ENCODE data around the gene PIWIL1.

Gene PIWIL1

DNA sequence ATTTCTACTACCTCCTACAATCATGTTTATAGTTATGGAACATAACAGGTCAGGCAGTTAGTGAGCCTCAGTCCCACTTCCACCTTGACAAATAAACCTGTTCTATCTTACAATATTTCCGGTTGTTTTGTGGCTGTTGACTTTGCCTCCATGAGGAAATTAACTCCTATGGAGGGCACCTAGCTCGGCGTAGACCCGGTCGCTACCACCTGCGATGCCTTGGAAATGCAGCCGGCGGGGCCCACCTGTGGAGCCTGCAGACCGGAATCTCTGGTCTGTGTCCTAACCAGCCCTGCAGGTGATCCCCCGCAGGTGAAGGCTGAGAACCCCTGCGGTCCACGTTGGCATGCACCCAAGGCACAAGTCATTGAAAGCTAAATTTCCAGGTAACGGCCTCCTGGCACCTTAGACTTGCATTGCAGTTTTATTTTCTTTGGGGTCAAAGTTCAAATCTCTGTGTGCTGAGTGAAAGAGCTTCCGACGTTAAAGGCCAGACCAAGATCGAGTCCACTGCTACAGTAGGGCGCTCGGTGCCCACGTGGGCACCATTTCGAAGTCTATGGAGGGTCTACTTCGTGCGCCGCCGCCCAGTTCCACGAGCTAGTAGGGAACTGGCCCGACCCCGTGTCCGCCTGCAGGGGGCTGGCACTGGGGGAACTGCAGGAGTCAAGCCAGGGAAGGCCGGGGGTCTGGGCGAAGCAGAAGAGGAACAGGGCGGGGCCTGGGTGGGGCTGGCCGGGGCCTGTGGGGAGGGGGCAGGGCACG lies 782 bp upstream of the PIWIL1 start:
- no peak for DNase-seq (ENCODE audit: low read depth in 2 of 2)

DNA sequence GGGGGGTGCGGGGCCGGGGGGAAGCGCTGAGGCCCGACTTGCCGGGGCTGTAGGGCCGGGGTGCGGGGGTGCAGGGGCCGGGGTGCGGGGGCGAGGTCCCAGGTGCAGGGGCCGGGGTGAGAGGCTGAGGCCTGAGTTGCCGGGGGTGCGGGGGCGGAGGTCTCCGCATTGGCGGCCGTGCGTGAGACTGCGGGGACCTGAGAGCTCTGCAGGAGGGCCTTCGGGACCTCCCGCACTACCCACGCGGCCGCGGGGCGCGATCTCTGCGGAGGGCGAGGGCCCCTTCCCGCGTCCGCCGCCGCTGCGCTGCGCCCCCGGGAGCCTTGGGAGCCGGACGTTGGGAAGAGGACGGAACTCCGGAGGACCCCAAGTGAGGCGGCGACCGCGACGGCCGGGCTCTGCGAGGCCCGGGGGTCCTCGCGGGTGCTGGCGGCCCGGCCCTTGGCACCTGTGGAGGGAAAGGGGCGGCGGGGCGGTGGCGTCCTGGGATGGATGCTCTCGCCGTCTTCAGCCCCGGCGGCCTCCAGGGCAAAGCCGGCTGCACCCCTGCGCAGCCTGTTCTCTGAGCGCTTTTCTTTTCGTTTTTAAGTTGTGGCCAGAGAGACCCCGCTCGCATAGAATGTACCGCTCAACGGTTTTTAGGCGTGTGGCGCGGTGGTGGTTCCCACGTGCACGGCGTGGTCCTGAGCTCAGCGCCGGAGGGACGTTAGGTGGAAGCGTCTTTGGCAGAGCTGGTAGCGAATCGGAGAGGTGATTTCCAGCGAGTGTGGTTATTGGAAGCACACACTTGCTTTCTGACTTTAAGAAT lies 1.3 kb downstream of the PIWIL1 start:
- DNase-seq (ENCODE audit: low read depth in 2 of 2), result no peak

DNA sequence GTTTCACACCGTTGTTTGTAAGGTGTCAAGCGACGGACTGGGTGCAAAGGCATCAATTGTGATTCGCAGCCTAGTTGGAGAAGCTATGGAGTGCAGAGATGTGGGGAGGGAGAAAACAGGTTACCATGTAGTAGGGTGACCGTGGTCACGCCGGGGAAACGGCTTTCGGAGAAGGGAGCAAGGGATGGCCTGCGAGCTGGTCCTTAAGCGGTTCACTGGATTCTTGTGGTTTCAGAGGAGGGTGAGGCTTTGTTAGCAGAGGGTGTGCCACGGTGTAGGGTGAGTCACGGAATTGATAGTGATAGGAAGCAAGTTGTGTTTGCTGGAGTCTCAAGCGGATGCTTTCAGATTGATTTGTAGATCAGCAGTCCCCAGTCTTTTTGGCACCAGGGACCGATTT lies 2.3 kb downstream of the PIWIL1 start:
- no peak for DNase-seq (ENCODE audit: low read depth in 2 of 2)

DNA sequence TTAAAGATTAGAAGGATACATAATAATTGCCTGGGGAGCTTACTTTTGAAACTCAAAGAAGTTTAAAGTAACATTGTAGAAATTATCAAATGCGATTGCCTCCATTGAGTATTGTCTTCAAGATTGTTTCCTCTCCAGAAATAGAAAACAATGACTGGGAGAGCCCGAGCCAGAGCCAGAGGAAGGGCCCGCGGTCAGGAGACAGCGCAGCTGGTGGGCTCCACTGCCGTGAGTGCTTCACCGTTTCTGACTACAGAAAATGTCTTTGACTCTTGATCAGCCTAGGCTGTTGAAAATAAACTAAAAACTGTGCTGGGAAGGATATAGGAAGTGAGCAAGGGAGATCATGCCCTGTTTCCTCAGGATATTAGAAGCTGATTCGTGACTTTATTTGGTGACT lies 4.8 kb downstream of the PIWIL1 start:
- no peak for DNase-seq (ENCODE audit: low read depth in 2 of 2)

DNA sequence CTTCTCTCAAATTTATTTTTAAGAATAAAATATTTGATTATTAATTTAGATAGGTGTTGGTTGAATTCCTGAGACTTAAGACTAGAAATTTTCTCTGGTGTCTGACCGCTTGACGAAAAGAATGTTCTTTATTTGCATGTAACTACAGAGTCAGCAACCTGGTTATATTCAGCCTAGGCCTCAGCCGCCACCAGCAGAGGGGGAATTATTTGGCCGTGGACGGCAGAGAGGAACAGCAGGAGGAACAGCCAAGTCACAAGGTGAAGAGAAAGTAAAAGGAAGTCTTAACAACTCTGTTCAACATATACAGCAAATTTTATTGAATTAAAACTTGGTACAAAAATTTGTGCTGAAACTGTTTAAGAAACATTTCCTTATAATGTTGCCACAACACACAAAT lies 5.2 kb downstream of the PIWIL1 start:
- DNase-seq (ENCODE audit: low read depth in 2 of 2), result no peak

DNA sequence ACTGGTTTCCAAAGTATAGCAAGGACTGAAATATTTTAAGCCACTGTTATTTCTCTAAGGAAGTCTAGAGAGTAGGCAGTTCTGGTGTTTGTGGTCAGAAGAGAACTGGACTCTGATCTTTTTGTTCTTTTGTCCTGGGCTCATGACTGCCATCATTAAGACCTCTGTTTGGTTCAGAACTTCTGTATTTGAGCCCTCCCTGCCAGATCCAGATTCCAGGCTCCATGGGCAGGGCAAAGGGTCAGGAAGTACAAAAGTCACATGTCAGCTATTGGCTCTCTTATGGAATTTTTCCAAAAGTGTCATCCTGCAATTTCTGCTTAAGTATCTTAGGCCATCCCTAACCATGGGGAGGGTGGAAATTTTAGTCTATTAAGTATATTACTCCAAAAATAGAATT lies 6.8 kb downstream of the PIWIL1 start:
- no peak for DNase-seq (ENCODE audit: low read depth in 2 of 2)

DNA sequence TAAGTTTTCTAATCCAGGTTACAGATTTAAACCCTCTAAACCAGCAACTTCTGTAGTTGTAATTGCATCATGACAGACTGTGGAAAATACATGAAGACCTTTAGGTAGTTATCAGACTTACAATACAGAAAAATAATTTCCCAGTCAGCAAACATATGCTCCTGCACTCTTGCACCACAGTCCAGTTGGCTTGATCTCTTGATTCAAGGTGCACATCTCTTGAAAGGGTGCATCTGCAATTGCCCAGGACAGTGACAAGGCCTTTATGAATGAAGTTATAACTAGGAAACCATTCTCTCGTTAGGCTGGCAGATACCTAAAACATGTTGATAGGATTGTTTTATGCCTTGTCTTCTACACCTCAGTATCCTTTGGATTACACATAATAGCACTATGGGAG lies 7.6 kb downstream of the PIWIL1 start:
- no peak for DNase-seq (ENCODE audit: low read depth in 2 of 2)

DNA sequence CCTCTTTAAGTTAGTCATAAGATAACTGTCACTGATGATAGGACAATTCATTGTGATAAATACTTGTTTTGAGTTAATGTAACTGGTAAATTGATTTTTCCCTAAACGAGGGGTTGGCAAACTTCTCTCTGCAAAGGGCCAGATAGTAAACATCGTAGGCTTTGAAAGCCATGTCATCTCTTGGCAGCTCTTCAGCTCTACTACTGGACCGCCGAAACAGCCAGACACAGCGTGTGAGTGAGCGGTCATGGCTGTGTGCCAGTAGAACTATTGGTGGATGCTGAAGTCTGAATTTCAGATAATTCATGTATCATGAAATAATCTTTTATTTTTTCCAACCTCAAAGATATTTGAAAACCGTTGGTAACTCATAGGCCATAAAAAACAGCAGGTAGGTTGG lies 9.9 kb downstream of the PIWIL1 start:
- no peak for DNase-seq (ENCODE audit: low read depth in 2 of 2)

DNA sequence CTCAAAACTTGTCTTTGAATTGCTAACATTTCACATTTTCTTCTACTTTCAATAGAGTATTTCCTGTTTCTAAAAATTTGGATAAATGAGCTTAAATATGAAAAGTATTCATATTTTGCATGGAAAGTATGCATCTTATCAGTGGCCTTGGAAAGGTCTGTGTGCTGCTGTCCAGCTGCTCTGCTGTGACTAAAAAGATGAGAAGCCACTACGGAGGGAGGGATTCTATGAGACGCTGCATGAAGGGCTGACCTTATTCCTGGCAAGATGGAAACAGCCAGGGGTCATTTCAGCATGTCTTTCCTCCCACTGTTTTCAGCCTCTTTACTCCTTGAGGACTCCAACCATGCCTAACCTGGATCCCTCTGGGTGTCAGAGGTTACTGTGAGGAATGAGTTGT lies 13.0 kb downstream of the PIWIL1 start:
- DNase-seq (ENCODE audit: low read depth in 2 of 2), result no peak

DNA sequence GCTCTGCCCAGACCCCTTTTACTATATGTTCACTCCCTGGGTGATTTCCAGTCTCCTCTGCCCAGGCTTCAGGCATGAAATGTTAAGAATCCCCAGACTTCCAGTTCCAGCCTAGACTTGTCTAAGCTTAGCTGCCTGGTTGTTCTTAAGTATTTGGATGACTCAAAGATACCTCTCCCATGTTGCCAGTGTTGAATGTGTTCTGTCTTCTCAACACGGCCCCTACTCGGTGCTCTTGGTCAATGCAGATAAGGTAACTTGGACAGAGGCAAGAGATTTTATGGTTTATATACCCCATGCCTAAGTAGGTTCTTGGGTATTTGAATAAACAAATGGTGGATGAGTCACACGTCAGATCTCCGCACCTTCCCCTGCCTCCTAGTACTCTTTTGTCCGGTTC lies 13.6 kb downstream of the PIWIL1 start:
- DNase-seq (ENCODE audit: low read depth in 2 of 2), result no peak

DNA sequence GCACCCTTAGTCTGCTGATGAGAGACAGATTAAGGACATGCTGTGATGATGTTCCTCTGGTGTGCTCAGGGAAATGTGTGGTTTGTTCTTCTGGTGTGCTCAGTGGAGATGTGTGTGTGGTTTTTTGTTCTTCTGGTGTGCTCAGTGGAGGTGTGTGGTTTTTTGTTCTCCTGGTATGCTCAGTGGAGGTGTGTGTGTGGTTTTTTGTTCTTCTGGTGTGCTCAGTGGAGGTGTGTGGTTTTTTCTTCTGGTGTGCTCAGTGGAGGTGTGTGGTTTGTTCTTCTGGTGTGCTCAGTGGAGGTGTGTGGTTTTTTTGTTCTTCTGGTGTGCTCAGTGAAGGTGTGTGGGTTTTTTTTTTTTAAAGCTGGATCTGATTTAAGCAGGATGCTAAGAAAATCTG lies 15.4 kb downstream of the PIWIL1 start:
- DNase-seq (ENCODE audit: low read depth in 2 of 2), result no peak

DNA sequence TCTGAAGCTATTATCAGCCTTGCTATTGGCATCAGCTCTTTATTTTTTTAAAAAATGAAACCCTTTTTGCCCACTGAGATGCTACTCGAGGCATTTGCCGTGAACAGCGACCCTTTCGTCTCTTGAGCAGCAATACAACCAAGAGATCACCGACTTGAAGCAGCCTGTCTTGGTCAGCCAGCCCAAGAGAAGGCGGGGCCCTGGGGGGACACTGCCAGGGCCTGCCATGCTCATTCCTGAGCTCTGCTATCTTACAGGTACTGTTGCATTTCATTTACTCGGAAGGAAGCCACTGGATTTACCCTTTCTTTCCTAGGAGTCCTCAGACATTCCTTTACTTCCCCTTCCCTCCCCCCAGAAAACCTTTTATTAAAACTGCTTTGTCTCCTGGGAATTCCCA lies 16.7 kb downstream of the PIWIL1 start:
- DNase-seq (ENCODE audit: low read depth in 2 of 2), result no peak

DNA sequence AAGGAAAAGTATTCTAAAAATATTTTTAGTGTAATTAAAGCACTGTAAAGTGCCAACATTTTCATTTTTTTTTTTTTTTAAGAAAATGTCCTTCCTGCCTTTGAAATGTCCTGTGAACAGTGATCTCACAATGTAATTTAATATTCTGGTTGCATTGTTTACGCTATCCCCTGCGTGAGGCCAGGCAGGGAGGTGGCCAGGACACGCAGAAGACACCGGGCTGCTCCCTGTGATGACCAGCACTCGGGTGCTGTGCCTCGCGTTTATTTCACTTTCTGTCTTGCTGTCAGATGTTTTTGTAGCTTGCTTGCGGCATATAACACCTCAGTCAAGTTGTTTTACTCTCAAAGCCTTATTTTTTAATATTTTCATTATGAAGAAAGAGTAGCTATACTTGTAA lies 18.5 kb downstream of the PIWIL1 start:
- no peak for DNase-seq (ENCODE audit: low read depth in 2 of 2)

DNA sequence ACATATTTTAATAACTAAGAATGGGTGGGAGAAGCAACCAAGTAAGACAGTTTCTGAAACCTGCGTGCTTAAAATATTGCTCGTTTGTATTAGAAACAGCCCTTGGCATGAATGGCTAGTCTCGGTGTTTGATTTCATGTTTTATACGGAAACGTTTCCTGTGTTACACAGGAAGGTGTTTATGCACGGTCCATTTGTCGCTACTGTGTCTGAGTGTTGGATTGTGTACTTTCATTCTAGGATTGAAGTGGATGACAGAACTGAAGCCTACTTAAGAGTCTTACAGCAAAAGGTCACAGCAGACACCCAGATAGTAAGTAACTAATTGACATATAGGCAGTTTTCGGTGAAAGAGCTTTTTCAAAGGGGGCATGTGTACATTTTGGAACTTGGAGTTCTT lies 19.6 kb downstream of the PIWIL1 start:
- no peak for DNase-seq (ENCODE audit: low read depth in 2 of 2)

DNA sequence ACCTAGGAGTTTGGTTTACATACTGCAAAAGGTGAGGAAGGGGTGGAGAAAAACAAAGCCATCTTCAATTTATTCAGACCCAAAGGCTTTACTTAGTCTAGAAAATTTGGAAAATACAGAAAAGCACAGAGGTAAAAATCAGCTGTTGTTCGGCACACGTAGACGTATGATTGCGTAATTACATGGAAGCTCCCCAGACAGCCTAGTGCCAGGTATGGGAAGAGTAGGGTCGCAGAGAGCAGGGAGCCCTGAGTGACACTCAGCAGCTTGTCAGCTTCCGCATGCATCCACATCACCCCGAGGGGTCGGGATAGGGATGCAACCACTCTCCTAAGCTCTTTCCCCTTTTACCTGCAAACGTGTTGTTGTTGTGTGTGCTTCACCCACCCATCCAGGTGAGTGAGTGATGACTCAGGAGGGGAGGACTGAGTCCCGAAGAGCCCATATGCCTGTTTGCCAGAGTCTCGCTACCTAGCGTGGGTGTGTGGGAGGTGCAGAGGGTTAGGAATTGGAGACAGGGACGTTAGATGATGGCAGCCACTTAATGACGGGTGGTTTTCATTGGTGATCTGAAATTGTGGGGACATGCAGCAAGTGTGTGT lies 20.1 kb downstream of the PIWIL1 start:
- DNase-seq (ENCODE audit: low read depth in 2 of 2), result no peak

DNA sequence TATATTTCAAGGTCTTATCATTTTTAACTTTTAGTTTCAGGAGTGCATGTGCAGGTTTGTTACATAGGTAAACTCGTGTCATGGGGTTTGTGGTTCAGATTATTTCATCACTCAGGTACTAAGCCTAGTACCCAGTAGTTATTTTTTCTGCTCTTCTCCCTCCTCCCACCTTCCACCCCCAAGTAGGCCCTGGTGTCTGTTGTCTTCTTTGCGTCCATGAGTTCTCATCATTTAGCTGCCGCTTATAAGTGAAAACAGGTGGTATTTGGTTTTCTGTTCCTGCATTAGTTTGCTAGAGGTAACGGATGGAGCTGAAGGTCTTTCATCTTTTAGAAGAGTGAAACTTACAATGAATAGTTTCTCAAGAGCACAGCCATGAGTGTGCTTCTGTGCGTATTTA lies 24.4 kb downstream of the PIWIL1 start:
- no peak for DNase-seq (ENCODE audit: low read depth in 2 of 2)

DNA sequence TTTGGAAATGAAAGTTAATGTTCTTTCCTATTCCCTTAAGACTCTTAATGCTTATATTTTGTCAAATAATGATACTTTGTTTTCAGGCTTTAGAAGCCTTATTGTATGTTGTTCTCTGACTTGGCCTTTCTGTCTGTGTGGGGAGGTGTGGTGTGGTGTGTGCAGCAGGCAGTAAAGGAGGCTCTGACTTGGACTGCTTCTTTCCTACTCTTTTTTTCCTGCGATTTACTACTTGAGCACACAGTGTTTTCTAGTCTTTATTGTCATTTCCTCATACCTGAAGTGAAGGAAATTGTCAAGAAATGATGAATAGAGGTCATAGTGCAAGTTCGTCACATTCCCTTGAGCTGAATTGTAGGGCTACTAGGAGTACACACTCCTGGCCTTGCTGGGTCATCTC lies 26.9 kb downstream of the PIWIL1 start:
- no peak for DNase-seq (ENCODE audit: low read depth in 2 of 2)

DNA sequence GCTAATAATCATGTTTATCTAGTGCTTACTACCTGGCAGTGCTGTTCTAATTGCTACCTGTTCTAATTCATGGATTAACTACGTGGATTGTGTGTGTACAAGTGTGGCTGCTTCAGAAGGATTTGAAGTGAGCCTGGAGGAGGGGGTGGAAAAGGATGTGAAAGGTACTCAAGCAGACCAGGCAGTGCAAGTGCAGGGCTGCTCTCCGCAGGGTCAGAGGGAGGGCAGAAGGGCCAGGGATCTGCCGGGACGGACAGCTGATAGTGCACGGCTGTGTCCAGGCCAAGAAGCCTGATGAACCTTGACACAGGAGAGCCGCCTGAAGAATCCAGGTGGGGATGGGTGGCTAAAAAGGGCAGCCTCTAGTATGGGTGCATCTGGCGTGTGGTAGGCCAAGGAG lies 28.5 kb downstream of the PIWIL1 start:
- no peak for DNase-seq (ENCODE audit: low read depth in 2 of 2)

DNA sequence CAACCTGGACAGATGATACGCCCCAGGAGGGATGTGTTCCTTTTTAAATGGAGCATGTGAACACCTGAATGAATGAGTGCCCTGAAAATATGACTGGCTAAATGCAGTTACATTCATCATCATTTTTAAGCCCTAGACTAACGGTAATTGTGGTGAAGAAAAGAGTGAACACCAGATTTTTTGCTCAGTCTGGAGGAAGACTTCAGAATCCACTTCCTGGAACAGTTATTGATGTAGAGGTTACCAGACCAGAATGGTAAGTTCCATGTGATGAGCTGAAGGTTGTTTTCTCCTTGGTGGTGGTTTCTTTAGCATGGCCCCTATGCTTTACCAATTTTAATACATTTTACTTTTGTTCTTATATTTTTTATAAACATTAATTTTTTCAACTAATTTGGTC lies 29.3 kb downstream of the PIWIL1 start:
- DNase-seq (ENCODE audit: low read depth in 2 of 2), result no peak

DNA sequence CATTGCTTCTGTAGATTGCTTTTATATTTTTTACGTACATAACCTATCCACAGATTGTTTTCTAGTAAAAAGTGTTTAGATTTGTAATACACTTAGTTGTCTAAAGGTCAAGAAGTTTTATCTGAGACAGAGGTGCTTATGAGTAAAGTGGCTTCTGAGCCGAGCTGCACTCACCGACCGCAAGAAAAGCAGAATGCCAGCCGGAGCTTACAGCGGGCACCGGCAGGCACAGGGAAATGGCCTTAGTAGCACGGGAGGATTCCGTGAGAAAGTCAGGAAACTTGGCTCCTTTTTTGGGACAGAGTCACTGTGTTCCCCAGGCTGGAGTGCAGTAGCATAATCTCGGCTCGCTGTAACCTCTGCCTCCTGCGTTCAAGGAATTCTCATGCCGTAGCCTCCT lies 29.8 kb downstream of the PIWIL1 start:
- no peak for DNase-seq (ENCODE audit: low read depth in 2 of 2)

DNA sequence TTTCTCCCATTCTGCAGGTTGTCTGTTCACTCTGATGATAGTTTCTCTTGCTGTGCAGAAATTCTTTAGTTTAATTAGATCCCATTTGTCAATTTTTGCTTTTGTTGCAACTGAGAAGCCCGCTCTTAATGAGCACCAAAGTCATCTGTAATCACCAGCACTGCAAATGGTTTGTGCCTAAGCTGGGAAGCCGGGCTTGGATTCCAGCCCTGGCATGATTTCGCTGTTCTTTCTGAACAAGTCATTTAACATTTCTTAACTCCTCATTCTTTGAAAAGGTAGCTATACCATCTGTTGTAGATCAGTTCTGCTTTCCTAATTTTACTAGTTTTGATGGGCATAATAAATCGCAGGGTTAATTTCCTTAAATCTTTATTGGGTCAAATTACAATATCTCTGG lies 32.1 kb downstream of the PIWIL1 start:
- DNase-seq (ENCODE audit: low read depth in 2 of 2), result no peak

DNA sequence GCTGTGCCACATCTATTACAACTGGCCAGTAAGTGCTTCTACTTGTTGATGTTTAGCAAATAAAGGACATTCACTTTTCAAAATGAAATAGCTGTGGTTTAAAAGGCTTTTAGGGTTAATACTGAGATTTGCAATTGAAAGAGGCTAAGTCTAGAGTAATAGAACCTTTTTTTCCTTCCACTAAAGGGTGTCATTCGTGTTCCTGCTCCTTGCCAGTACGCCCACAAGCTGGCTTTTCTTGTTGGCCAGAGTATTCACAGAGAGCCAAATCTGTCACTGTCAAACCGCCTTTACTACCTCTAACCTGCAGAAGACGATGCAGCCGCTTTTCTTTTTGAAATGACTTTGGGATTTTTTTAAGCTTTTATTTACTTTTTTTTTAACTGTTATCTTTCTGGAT lies 33.6 kb downstream of the PIWIL1 start:
- no peak for DNase-seq (ENCODE audit: low read depth in 2 of 2)

DNA sequence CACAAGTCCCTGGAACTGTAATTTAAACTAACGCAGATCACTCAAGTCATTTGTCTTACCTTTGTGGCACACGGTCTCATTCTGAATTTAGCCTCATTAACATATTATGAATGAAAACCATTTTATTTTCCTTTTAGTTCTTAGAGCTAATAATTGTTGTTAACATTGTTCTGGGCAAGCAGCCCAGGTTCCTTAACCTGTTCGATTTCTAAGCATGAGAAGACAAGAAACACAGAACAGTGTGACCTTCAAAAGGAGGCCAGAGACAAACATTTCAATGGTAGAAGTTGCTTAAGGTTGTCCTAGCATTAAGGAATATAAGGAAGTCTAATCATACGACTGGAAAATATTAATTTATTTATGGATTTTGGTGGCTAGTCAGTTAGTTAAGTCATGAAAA lies 35.2 kb downstream of the PIWIL1 start:
- no peak for DNase-seq (ENCODE audit: low read depth in 2 of 2)
